Testis (tissue), 3 donors: ENCODE results near the gene ASXL3. TPM values are rescaled to one million over a fixed set of nuclear protein-coding genes. Genes with fewer than 3 reads are reported as not detected.

Source experiments
- DNase-seq: peaks from one replicate; pipeline ENCODE4 v3.0.0-alpha.2; 2019
- H3K27ac ChIP-seq, 2 donors: fragments of 200-600 bp; sonication (generic); one replicate each; pipeline ENCODE4 v1.5.1; 2019
- H3K27me3 ChIP-seq: fragments of 200-600 bp; sonication (generic); one replicate; pipeline ENCODE4 v1.5.1; 2019
- H3K36me3 ChIP-seq: fragments of 200-600 bp; sonication (generic); one replicate; pipeline ENCODE4 v1.5.1; 2017; ENCODE audit warnings: low read depth; ENCODE audit errors: missing control alignments
- H3K4me1 ChIP-seq: fragments of 200-600 bp; sonication (generic); one replicate; pipeline ENCODE4 v1.5.1; 2019
- H3K4me3 ChIP-seq, 2 donors: fragments of 200-600 bp; sonication (generic); one replicate each; pipeline ENCODE4 v1.5.1; 2017 to 2019
- H3K9me3 ChIP-seq: fragments of 200-600 bp; sonication (generic); one replicate; pipeline ENCODE4 v1.5.1; 2017
- POLR2A ChIP-seq: fragments of 450-650 bp; IDR thresholded peaks from one replicate; pipeline ENCODE4 v1.6.1; 2017; ENCODE audit warnings: antibody characterized with exemption, mild to moderate bottlenecking, moderate library complexity
- WGBS, 2 donors: methylation state at CpG; one replicate each; pipeline ENCODE4 v1.1.5; 2018; 5-methylcytosine and 5-hydroxymethylcytosine counted together
- intact Hi-C: fragments of 100-400 bp; cut with DNase I; formaldehyde crosslinking; loops from one replicate; pipeline ENCODE4 v1.15.1; 2023; ENCODE audit warnings: low total_unique reads
- polyA plus RNA-seq: library from polyadenylated mRNA; stranded (reverse); fragments of 350-450 nt; fragmentation: Illumina TruSeq; extraction: RNeasy Lipid Tissue Mini Kit (QIAGEN cat#74804); gene quantifications from one replicate; pipeline ENCODE4 v1.2.3, GENCODE V29; 2014; ENCODE audit warnings: low read depth, low replicate concordance; ENCODE audit not compliant: insufficient read depth
- total RNA-seq, 2 donors: library from RNA; depleted of rRNA; stranded (reverse); fragments of >200 nt; gene quantifications; one replicate each; pipeline ENCODE4 v1.2.3, GENCODE V29; 2016
- TF ChIP-seq, protein P1 (sequence below), 3 experiments: fragments of 450-650 bp in 2 of 3; fragments of 200-600 bp in 1 of 3; sonication (generic) in 1 of 3; IDR thresholded peaks; one replicate each; pipeline ENCODE4 v1.5.1; 2016 to 2019; ENCODE audit warnings: antibody characterized with exemption in 3 of 3, mild to moderate bottlenecking in 2 of 3, moderate library complexity in 1 of 3

The ASXL3 gene
- total and polyA plus RNA-seq, 3 donors from 2014 or later, result 15.4 to 18.0 (median 15.7) TPM

DNA sequence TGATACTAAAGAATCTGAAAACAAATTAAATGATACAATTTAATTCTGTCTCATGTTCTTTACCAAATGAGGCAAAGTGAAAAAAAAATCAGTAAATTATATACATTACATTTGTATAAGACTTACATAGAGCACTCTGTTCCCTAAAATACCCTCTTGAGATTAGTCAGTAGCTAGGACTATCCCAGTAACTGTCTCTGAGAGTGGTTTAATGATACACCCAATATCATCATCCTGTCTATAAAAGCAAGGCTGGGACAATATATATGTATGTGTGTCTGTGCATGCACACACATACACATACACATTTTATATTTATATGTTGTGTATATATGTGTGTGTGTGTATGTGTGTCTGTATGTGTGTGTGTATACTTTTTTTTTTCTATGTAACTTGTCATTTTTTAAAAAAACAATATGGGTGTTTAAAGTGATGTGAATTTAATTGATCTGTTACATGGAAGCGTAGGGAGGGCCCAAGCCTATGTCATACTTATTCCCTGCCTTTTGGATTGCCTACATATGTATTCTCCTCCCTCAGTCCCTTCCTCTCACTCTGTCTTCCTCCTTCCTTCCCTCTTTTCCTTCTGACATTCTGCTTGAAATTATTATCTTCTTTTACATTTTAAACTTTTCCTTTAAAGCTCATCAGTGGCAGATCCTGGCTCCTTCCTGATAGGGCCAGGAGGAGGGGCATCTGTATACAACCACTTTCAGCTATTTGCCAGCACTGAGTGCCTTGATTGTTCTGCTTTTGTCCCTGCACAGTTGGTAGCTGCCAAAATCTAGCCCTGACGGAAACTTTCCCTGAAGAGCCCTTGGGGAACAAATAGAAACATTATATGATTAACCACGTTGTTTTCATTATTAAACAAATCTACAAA, 6.8 kb downstream of the ASXL3 start:
- no peak for DNase-seq
- no peak overlapping the region for H3K27ac ChIP-seq
- no peak overlapping the region for H3K4me3 ChIP-seq
- intact Hi-C loops, result no loop called here
- TF ChIP-seq, protein P1, sequence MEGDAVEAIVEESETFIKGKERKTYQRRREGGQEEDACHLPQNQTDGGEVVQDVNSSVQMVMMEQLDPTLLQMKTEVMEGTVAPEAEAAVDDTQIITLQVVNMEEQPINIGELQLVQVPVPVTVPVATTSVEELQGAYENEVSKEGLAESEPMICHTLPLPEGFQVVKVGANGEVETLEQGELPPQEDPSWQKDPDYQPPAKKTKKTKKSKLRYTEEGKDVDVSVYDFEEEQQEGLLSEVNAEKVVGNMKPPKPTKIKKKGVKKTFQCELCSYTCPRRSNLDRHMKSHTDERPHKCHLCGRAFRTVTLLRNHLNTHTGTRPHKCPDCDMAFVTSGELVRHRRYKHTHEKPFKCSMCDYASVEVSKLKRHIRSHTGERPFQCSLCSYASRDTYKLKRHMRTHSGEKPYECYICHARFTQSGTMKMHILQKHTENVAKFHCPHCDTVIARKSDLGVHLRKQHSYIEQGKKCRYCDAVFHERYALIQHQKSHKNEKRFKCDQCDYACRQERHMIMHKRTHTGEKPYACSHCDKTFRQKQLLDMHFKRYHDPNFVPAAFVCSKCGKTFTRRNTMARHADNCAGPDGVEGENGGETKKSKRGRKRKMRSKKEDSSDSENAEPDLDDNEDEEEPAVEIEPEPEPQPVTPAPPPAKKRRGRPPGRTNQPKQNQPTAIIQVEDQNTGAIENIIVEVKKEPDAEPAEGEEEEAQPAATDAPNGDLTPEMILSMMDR (IDR thresholded peaks at IDR 0.05), result no peak
- TF ChIP-seq POLR2A, result no peak
- H3K4me1 ChIP-seq, result no peaks in the 10 kb centered on the region
- WGBS, 2 donors, result 41 to 47% methylated on average over 3 of the region's 3 CpGs
- H3K27me3 ChIP-seq, result no peaks in the 10 kb centered on the region
- no peaks in the 10 kb centered on the region for H3K36me3 ChIP-seq
- no peaks in the 10 kb centered on the region for H3K9me3 ChIP-seq

DNA sequence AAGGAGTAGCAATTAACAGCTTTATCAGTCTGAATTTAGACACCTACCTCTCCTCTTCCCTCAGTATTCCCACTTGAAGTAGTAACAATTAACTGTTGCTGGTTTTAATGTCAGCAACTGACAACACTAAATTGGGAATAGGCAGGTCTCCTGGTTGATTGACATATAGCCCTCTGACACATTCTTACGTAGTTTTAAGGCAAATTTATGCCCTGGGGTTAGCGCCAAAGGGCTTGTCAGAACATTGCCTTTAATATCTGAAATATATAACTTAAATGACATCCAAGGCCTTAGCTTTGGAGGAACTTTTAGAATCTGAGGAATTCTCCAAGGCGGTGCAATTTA, 7.4 kb downstream of the ASXL3 start:
- H3K4me3 ChIP-seq, result no peak overlapping the region
- 83 to 91% methylated on average over 3 of the region's 3 CpGs for WGBS, 2 donors
- TF ChIP-seq, protein P1 (IDR thresholded peaks at IDR 0.05), result no peak
- no peak for TF ChIP-seq POLR2A
- H3K9me3 ChIP-seq, result no peaks in the 10 kb centered on the region
- H3K27me3 ChIP-seq, result no peaks in the 10 kb centered on the region
- H3K36me3 ChIP-seq, result no peaks in the 10 kb centered on the region
- no peak overlapping the region for H3K27ac ChIP-seq
- intact Hi-C loops, result no loop called here
- no peaks in the 10 kb centered on the region for H3K4me1 ChIP-seq
- no peak for DNase-seq

DNA sequence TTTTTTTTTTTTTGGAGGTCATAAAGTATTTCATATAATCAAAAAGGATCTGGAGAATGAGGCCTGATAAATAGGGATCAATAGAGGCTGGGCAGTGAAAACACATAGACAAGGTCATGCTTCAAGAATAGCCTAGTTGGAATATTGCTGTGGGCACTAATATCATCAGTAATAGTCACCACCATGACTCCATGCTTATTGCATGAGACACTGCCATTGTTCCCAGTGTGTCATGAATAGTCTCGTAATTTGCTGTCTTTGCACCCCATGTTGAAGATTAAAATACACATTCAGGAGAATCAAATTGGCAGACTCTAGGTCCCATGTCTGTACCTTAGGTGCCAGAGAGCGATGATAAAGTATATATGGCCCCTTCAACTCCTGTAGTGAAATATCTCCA, 10.3 kb downstream of the ASXL3 start:
- WGBS, 2 donors, result 94 to 99% methylated on average over 2 of the region's 2 CpGs
- no peaks in the 10 kb centered on the region for H3K36me3 ChIP-seq

DNA sequence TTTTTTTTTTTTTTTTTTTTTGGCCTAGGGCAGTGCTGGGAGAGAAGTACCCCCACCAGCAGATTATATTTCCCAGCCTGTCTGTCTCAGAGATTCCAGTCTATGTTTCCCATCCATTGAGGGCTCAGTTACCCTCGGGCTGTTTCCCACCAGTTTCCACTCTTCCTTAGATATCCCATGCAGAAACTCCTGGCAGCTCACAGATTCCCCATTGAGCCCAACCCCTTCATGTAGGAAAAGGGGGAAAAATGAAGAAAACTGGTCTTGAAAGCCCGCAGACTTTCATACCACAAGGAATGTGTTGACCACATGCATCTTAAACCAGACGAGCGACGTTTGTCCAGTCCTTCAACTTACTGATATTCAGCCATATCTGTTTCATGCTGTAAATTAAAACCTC, 15.2 kb downstream of the ASXL3 start:
- H3K4me1 ChIP-seq, result no peaks in the 10 kb centered on the region
- H3K27me3 ChIP-seq, result no peaks in the 10 kb centered on the region
- H3K4me3 ChIP-seq, result no peak overlapping the region
- no peak for DNase-seq
- TF ChIP-seq POLR2A, result no peak
- TF ChIP-seq, protein P1 (IDR thresholded peaks at IDR 0.05), result no peak
- intact Hi-C loops, result no loop called here
- 85 to 86% methylated on average over 5 of the region's 5 CpGs for WGBS, 2 donors
- no peaks in the 10 kb centered on the region for H3K9me3 ChIP-seq
- no peak overlapping the region for H3K27ac ChIP-seq
- no peaks in the 10 kb centered on the region for H3K36me3 ChIP-seq

More for the DNA sequence above, 10.3 kb downstream of the ASXL3 start:
- no peak for TF ChIP-seq POLR2A
- TF ChIP-seq, protein P1 (IDR thresholded peaks at IDR 0.05), result no peak
- no peak for DNase-seq
- H3K9me3 ChIP-seq, result no peaks in the 10 kb centered on the region
- intact Hi-C loops, result no loop called here
- no peak overlapping the region for H3K4me3 ChIP-seq
- H3K4me1 ChIP-seq, result no peaks in the 10 kb centered on the region
- H3K27me3 ChIP-seq, result no peaks in the 10 kb centered on the region
- H3K27ac ChIP-seq, result no peak overlapping the region

- Histone ChIP-seq H3K27me3 (no peaks in the 10 kb centered on the region), H3K4me3 (no peak overlapping the region), H3K9me3 (no peaks in the 10 kb centered on the region), H3K27ac (no peak overlapping the region), H3K4me1 (no peaks in the 10 kb centered on the region), H3K36me3 (no peaks in the 10 kb centered on the region)
- TF ChIP-seq, protein P1 (IDR thresholded peaks at IDR 0.05), result no peak
- TF ChIP-seq POLR2A, result no peak
- 88 to 100% methylated on average over 1 of the region's 1 CpG for WGBS, 2 donors
- intact Hi-C loops, result no loop called here
- no peak for DNase-seq
Measured at GRCh38 chr18:33594799-33595198, 16.8 kb downstream of the ASXL3 start.
